HCT116 (cell line): ENCODE data around the gene TYW3.

Source experiments
- CTCF ChIP-seq, 3 experiments: fragments of 200-600 bp in 1 of 3; sonication (generic) in 1 of 3; IDR thresholded peaks in 2 of 3; conservative IDR thresholded peaks in 1 of 3; 2 replicates each; pipeline ENCODE4 v1.5.1; 2012 to 2017; ENCODE audit warnings: low read depth in 2 of 3, low read length in 2 of 3, antibody characterized with exemption in 1 of 3, borderline replicate concordance in 1 of 3, control low read depth in 1 of 3, mild to moderate bottlenecking in 1 of 3, mixed read lengths in 1 of 3, mixed run types in 1 of 3, moderate library complexity in 1 of 3; ENCODE audit not compliant: insufficient read depth in 1 of 3
- EZH2 ChIP-seq: fragments of 200-600 bp; sonication (generic); IDR thresholded peaks from 2 replicates; pipeline ENCODE4 v1.6.1; 2017; ENCODE audit warnings: antibody characterized with exemption, mixed run types
- EZH2phosphoT487 ChIP-seq: fragments of 200-600 bp; IDR thresholded peaks from 2 replicates; pipeline ENCODE4 v1.6.1; 2018; ENCODE audit warnings: antibody characterized with exemption, borderline replicate concordance
- POLR2A ChIP-seq: IDR thresholded peaks from 2 replicates; pipeline ENCODE4 v1.7.0; 2011; ENCODE audit warnings: borderline replicate concordance; ENCODE audit not compliant: insufficient read depth, insufficient read length; ENCODE audit errors: extremely low read depth
- ZNF274 ChIP-seq: fragments of 200-500 bp; sonication (Bioruptor generic); IDR thresholded peaks from 2 replicates; pipeline ENCODE4 v1.6.1; 2014; ENCODE audit warnings: mild to moderate bottlenecking, low read depth, low read length, inconsistent platforms

- TF ChIP-seq POLR2A (no peak), ZNF274 (no peak), EZH2phosphoT487 (no peak), CTCF (IDR thresholded peaks at IDR 0.05 in 2 of 3, conservative IDR thresholded peaks at IDR 0.05 in 1 of 3; ENCODE audit: borderline replicate concordance in 1 of 3, insufficient read depth in 1 of 3, low read depth in 2 of 3, low read length in 2 of 3) (no peak), EZH2 (no peak)
These were observed 42.0 kb upstream of the TYW3 start for GRCh38 chr1:74690909-74691308.
